Measurements from ENCODE around the gene SPOCK2.

SPOCK2 gene

GRCh38 chr10:72048450-72049124 lies 39.8 kb downstream of the SPOCK2 start:
- ChIA-PET POLR2A (interaction anchor here (0.5 to 1.3 kb wide), 4 partner anchors 9 to 227 kb away, joined by 3 read pairs; no protein-coding TSS in a partner anchor), CTCF (interaction anchor here (0.5 to 2.8 kb wide), 27 partner anchors 10 to 269 kb away, joined by 3 to 24 read pairs (median 3); no protein-coding TSS in a partner anchor)
- peak; percentile 91 for DNase-seq (ENCODE audit: extremely low spot score)
- TF ChIP-seq ELF4 (IDR thresholded peaks at IDR 0.05), result no peak
- no peak for TF ChIP-seq PKNOX1 (IDR thresholded peaks at IDR 0.05)
- TF ChIP-seq NFRKB (IDR thresholded peaks at IDR 0.05), result no peak
- TF ChIP-seq ZNF384 (IDR thresholded peaks at IDR 0.05), result no peak
- no peak for TF ChIP-seq HDGF (IDR thresholded peaks at IDR 0.05; ENCODE audit: borderline replicate concordance)
- no peak for TF ChIP-seq ARNT (IDR thresholded peaks at IDR 0.05)
- TF ChIP-seq FOXA1 (IDR thresholded peaks at IDR 0.05), result no peak

- CTCF ChIA-PET, result interaction anchor here (0.5 to 1.6 kb wide), 4 partner anchors 32 to 177 kb away, joined by 3 to 6 read pairs (median 3); no protein-coding TSS in a partner anchor
- TF ChIP-seq CTBP1 (IDR thresholded peaks at IDR 0.05; ENCODE audit: borderline replicate concordance) (no peak), SUZ12 (IDR thresholded peaks at IDR 0.05) (no peak), NFRKB (IDR thresholded peaks at IDR 0.05) (no peak), SP1 (IDR thresholded peaks at IDR 0.05) (no peak), FOXM1 (IDR thresholded peaks at IDR 0.05; ENCODE audit: borderline replicate concordance) (no peak), ARNT (IDR thresholded peaks at IDR 0.05) (no peak)
- POLR2A ChIA-PET, result no interaction called here
- DNase-seq (ENCODE audit: extremely low spot score), result no peak
Measured at GRCh38 chr10:72045586-72045985, 42.8 kb downstream of the SPOCK2 start.

GRCh38 chr10:72044417-72045041 lies 43.8 kb downstream of the SPOCK2 start:
- ChIA-PET CTCF (interaction anchor here (0.8 to 2.6 kb wide), 3 partner anchors 48 to 148 kb away, joined by 3 to 9 read pairs (median 3); no protein-coding TSS in a partner anchor), POLR2A (interaction anchor here (1.0 kb wide), 1 partner anchor 171 kb away, joined by 4 read pairs; the partner anchor contains the start of genes ANAPC16 and ASCC1)
- DNase-seq (ENCODE audit: extremely low spot score), result no peak
- no peak for TF ChIP-seq SUZ12 (IDR thresholded peaks at IDR 0.05)
- TF ChIP-seq CTBP1 (IDR thresholded peaks at IDR 0.05; ENCODE audit: borderline replicate concordance), result no peak
- TF ChIP-seq HDGF (IDR thresholded peaks at IDR 0.05; ENCODE audit: borderline replicate concordance), result no peak
- no peak for TF ChIP-seq ARNT (IDR thresholded peaks at IDR 0.05)
- no peak for TF ChIP-seq NFRKB (IDR thresholded peaks at IDR 0.05)
- TF ChIP-seq L3MBTL2 (conservative IDR thresholded peaks at IDR 0.05), result no peak
- TF ChIP-seq LEF1 (IDR thresholded peaks at IDR 0.05; ENCODE audit: borderline replicate concordance), result no peak
- no peak for TF ChIP-seq ELF4 (IDR thresholded peaks at IDR 0.05)
- no peak for TF ChIP-seq FOXA1 (IDR thresholded peaks at IDR 0.05)
- no peak for TF ChIP-seq ZNF384 (IDR thresholded peaks at IDR 0.05)
- TF ChIP-seq BHLHE40 (IDR thresholded peaks at IDR 0.05; ENCODE audit: borderline replicate concordance), result no peak
- TF ChIP-seq PKNOX1 (IDR thresholded peaks at IDR 0.05), result no peak
- no peak for TF ChIP-seq TARDBP (IDR thresholded peaks at IDR 0.05)
- TF ChIP-seq FOXK2 (IDR thresholded peaks at IDR 0.05), result no peak
- TF ChIP-seq SP1 (IDR thresholded peaks at IDR 0.05), result no peak
- no peak for TF ChIP-seq FOXM1 (IDR thresholded peaks at IDR 0.05; ENCODE audit: borderline replicate concordance)

GRCh38 chr10:72043016-72043834 lies 45.1 kb downstream of the SPOCK2 start:
- POLR2A ChIA-PET, result interaction anchor here (1.0 kb wide), 1 partner anchor 173 kb away, joined by 4 read pairs; the partner anchor contains the start of genes ANAPC16 and ASCC1
- no peak for TF ChIP-seq SUZ12 (IDR thresholded peaks at IDR 0.05)
- TF ChIP-seq HDGF (IDR thresholded peaks at IDR 0.05; ENCODE audit: borderline replicate concordance), result no peak
- TF ChIP-seq LEF1 (IDR thresholded peaks at IDR 0.05; ENCODE audit: borderline replicate concordance), result no peak
- TF ChIP-seq BHLHE40 (IDR thresholded peaks at IDR 0.05; ENCODE audit: borderline replicate concordance), result no peak
- no peak for TF ChIP-seq FOXK2 (IDR thresholded peaks at IDR 0.05)
- TF ChIP-seq FOXA1 (IDR thresholded peaks at IDR 0.05), result no peak
- no peak for TF ChIP-seq PKNOX1 (IDR thresholded peaks at IDR 0.05)
- no peak for TF ChIP-seq ZNF384 (IDR thresholded peaks at IDR 0.05)
- no peak for TF ChIP-seq FOXM1 (IDR thresholded peaks at IDR 0.05; ENCODE audit: borderline replicate concordance)
- no peak for TF ChIP-seq NFRKB (IDR thresholded peaks at IDR 0.05)
- no peak for TF ChIP-seq SP1 (IDR thresholded peaks at IDR 0.05)
- no peak for TF ChIP-seq ARNT (IDR thresholded peaks at IDR 0.05)
- no peak for TF ChIP-seq TARDBP (IDR thresholded peaks at IDR 0.05)
- TF ChIP-seq L3MBTL2 (conservative IDR thresholded peaks at IDR 0.05), result no peak
- no peak for TF ChIP-seq ELF4 (IDR thresholded peaks at IDR 0.05)
- TF ChIP-seq CTBP1 (IDR thresholded peaks at IDR 0.05; ENCODE audit: borderline replicate concordance), result no peak
- DNase-seq (ENCODE audit: extremely low spot score), result no peak
- CTCF ChIA-PET, result interaction anchor here (0.6 to 2.6 kb wide), 3 partner anchors 127 to 147 kb away, joined by 3 to 9 read pairs (median 3); no protein-coding TSS in a partner anchor

- TF ChIP-seq PKNOX1 (IDR thresholded peaks at IDR 0.05) (no peak), NFRKB (IDR thresholded peaks at IDR 0.05) (no peak), FOXA1 (IDR thresholded peaks at IDR 0.05) (no peak), BHLHE40 (IDR thresholded peaks at IDR 0.05; ENCODE audit: borderline replicate concordance) (no peak), ZNF384 (IDR thresholded peaks at IDR 0.05) (no peak)
- DNase-seq (ENCODE audit: extremely low spot score), result no peak
- POLR2A ChIA-PET, result no interaction called here
- CTCF ChIA-PET, result no interaction called here
Measured at GRCh38 chr10:72041491-72041890, 46.9 kb downstream of the SPOCK2 start.

All from HEK293T (cell line).